CD4-positive, alpha-beta T cell treated with Interleukin-12 subunit alpha and Interleukin-12 subunit beta, for 1 hour (primary cell): Measurements from ENCODE around the gene F8A3.
"Not testable (repeated sequence)": the region's sequence is repeated elsewhere in the genome, so short reads cannot be mapped to it uniquely, and the experiment has no call there.

Experiments
- DNase-seq: peaks from one replicate; pipeline ENCODE4 v3.0.0-alpha.2; 2020

Gene F8A3

GRCh38 chrX:155458471-155458870, at the start of gene F8A3:
TSS of gene F8A3 (minus strand) at chrX:155458620. CDS start at chrX:155458600, 20 bp downstream.
- DNase-seq: not testable (repeated sequence)

- DNase-seq: no peak
Observed at GRCh38 chrX:155505296-155505695, 46.9 kb upstream of the F8A3 start.

GRCh38 chrX:155495134-155495533, 36.7 kb upstream of the F8A3 start:
- DNase-seq: not testable (repeated sequence)

GRCh38 chrX:155491421-155491820, 33.0 kb upstream of the F8A3 start:
- DNase-seq: not testable (repeated sequence)

- not testable (repeated sequence) for DNase-seq
Observed at GRCh38 chrX:155477136-155477535, 18.7 kb upstream of the F8A3 start.

GRCh38 chrX:155466269-155466938, 8.0 kb upstream of the F8A3 start:
- not testable (repeated sequence) for DNase-seq

DNA sequence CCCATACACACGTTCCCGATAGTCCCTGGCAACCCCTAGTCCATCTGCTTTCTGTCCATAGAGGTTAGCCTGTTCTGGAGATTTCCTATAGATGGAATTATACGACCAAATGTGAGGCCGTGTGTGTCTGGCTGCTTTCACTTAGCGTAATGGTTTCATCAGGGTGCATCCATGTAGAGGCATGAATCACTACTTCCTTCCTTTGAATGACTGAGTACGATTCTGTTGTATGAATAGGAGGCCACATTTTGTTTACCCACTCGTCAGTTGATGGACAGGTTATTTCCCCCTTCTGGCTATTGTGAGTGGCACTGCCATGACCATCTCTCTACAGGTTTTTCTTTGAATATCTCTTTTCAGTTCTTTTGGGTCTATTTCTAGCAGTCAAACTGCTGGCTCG, 2.1 kb upstream of the F8A3 start:
- DNase-seq: not testable (repeated sequence)

DNA sequence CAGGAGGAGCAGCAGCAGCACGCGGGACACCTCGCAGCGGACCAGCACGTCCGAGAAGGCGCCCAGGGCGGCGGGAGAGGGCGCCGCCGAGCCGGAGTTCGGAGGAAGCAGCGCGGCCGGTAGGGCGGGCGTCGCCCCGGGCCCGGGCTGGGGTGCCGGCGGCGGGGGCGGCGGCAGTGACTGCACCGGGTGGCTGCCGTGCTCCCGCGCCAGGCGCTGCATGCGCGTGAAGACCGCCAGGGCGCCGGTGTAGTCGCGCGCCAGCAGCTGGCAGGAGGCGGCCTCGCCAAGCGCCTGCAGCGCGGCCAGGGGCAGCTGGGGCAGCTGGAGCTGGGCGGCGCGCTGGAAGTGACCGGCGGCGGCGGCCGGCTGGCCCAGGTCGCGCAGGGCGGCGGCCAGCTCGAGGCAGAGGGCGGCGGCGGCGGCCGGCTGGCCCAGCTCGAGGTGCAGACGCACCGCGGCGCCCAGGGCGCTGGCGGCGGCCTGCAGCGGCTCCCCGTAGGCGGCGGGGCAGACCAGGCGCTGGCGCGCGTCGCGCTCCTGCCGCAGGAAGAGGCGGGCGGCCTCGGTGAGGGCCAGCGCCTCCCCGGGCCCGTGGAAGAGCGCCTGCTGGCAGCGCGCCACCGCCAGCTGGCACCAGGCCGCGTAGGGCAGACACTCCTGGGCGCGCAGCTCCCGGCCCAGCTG, 516 bp downstream of the F8A3 start:
- not testable (repeated sequence) for DNase-seq

- no peak for DNase-seq
Observed at GRCh38 chrX:155441097-155441496, 17.3 kb downstream of the F8A3 start.

DNA sequence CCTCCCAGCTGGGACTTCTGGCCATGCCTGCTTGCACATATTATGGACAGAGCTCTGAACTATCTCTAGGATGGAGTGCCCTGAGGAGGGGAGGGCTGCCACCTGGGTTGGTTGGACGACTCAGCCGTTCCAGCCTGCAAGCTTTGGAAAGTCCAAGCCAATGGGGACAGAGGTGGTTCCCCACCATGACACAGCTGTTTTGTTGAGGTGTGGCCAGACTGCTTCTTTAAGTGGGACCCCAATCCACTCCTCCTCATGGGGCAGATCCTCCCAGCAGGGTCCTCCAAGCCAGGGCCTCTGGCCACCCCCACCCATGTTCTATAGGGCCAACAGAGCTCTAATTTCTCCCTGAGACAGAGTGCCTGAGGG, 22.7 kb downstream of the F8A3 start:
- DNase-seq: no peak

- DNase-seq: no peak
Observed at GRCh38 chrX:155434906-155435743, 23.3 kb downstream of the F8A3 start.

DNA sequence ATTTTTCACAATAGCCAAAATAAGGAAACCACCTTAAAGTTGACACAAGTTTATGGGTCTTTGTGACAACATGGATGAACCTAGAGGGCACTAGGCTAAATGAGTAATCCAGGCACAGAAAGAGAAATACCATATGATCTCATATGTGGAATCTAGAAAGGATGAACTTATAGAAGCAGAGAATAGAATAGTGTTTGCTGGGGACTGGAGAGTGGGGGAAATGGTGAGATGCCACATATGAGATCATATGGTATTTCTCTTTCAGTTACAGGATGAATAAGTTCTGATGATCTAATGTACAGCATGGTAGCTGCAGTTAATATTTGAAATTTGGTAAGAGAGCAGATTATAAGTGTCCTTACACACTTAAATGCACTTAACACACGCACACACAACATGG, 40.7 kb downstream of the F8A3 start:
- DNase-seq: no peak
